IPS DF 19.7 (cell line): Measurements from ENCODE around the gene SART1.
"Not testable (repeated sequence)": the region's sequence is repeated elsewhere in the genome, so short reads cannot be mapped to it uniquely, and the experiment has no call there.

ENCODE experiments used
- DNase-seq: peaks from one replicate; pipeline ENCODE4 v3.0.0-alpha.2; 2013; ENCODE audit warnings: low read depth, low spot score

Gene SART1

DNA sequence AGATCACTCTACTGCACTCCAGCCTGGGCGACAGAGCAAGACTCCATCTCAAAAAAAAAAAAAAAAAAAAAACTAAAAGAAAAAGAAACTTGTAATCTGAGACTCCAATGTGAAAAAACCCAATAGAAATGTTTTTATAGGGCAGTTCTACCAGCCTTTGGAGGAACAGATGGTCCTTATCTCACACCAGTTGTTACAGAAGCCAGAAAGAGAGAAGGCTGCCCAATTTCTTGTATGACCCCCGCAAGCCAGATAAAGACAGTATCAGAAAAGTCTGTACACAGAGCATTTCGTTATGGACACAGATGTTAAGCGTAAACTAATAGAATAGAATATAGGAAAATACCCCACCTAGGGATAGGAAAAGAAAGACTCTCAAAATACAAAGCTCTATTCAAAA, 27.5 kb upstream of the SART1 start:
- no peak for DNase-seq

DNA sequence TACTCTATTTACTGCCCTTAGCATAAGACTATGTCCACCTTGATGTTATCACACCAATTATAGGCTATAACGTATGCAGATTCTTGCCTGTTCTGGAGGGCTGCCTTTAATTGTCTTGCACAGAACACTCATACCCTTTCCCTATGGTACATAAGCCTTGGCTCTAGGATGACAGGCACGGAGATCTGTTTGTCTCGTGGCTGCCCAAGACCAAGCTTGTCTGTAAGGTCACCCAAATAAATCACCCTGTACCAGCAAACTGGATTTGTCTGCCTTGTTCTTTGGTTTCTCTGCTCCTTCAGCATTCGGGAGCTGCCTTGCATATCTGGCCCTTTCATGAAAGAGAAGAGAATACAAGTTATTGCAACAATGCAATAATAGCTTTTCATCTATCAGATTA, 23.8 kb upstream of the SART1 start:
- no peak for DNase-seq

DNA sequence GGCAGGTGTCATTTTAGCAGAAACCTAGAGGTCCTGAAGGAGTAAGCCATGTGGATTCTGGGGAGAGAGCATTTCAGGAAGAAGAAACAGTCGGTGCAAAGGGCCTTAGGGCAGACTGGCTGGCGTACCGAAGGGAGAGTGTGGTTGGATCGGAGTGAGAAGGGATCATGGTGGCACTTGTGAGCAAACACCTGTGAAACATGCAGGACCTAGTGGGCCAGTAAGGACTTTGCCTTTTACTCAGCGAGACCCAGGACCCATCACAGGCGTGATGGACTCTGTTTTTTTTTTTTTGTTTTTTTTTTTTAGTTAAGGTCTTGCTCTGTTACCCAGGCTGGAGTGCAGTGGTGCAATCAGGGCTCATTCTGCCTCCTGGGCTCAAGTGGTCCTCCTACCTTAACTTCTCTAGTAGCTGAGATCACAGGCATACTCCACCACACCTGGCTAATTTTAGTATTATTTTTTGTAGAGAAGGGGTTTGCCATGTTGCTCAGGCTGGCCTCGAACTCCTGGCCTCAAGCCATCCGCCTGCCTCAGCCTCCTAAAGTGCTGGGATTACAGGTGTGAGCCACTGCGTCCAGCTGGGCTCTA, 19.7 kb upstream of the SART1 start:
- DNase-seq: no peak

DNA sequence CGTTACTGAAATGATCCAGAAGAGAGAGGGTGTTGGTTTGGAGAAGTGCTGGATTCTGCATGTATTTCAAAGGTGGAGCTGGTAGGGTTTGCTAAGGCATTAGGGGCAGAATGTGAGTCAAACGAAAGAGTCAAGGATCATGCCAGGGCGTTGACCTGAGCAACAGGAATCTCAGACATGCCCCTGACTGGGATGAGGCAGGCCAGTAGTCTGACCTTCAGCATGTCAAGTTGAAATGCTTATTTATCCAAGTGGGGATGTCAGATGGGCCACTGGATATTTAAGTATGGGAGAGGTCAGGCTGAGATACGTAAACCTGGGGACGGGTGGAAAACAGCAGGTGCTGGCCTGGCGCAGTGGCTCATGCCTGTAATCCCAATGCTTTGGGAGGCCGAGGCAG, 19.0 kb upstream of the SART1 start:
- DNase-seq: no peak

DNA sequence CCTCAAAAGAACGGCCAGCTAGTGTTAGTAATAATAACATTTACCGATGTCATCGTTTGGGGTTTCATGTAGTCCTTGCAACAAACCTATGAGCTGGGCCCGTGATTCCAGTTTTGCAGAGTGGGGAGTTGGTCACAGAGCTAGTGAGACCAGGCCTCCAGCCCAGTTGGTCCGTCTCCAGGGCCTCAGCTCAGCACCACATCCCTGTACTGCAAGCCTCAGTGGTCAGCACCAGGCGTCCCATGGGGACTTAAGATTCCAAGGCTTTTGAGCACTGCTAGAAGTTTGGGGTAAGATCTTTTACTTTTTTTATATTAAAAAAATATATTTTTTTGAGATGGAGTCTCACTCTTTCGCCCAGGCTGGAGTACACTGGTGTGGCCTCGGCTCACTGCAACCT, 17.3 kb upstream of the SART1 start:
- DNase-seq: no peak

DNA sequence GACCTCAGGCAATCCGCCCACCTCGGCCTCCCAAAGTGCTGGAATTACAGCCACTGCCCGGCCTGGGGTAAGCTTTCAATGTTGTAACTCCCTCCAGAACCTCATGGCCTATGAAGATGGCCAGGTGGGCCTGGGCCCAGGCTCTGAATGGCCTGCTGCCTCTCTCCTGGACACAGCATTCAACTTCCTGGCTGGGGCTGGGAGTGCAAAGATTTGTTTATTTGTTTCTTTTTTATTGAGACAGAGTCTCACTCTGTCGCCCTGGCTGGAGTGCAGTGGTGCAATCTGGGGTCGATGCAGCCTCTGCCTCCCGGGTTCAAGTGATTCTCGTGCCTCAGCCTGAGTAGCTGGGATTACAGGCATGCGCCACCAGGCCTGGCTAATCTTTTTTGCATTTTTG, 16.8 kb upstream of the SART1 start:
- no peak for DNase-seq

DNA sequence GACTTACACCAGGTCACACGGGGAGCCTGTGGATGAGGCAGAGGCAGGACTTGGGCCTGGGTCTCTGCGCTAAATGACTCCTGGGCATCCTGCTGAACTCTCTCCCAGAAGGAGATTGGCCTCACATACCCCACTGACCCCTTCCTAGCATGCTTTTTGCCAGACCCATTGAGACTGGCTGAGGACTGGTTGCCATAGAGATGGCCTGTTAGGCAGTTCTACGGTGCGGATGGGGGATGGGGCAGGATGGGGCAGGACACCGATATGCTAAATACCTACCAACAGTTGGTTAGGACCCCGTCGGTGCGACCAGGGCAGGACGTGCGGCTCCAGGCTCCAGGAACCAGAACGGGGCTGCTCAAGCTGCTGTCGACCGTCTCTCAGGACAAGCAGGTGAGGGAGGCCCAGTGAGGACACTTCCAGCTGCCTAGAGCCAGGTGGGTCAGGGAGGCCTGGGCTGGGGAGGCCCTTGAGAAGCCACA, 16.1 kb upstream of the SART1 start, which contains the start of gene TSGA10IP:
TSS of gene TSGA10IP (plus strand) at position 51 of the 482 bp plus-strand sequence. CDS start at position 247, 196 bp downstream.
- peak; percentile 63 for DNase-seq

DNA sequence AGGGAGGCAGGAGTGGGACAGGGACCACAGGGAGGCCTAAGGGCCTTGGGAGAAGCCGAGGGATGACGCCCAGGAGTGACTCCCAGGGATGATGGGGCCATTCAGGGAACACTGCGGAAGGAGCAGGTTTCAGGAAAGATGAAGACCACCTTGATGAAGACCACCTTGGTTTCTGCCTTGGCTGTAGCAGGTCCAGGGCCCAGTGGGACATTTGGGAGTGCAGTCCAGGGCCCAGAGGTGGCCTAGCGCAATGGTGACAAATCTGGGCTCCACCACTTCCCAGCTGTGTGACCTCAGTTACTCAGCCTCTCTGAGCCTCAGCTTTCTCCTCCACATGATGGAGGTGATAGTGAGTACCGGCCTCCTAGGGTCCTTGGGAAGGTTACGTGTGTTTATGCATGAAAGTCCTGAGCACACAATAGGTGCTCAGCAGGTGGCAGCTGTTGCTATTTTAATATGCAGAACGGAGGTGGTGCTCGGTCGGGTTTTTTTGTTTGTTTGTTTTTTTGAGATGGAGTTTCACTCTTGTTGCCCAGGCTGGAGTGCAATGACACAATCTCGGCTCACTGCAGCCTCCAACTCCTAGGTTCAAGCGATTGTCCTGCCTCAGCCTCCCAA, 15.5 kb upstream of the SART1 start:
- DNase-seq: no peak

DNA sequence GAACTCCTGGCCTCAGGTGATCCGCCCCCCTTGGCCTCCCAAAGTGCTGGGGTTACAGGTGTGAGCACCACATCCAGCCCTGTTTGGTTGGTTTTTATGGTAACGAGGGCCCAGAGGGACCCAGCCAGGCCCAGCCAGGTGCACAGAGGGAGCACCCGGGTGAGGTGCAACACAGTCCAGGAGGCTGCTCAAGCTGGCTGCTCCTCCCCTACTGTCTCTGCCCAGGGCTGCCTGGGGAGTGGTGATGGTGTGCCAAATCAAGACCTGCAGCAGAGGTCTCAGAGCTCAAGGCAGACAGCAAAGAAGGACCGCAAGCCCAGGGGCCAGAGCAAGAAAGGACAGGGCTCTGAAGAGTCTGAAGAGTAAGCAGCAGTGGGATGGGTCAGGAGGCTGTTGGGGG, 14.9 kb upstream of the SART1 start:
- no peak for DNase-seq

DNA sequence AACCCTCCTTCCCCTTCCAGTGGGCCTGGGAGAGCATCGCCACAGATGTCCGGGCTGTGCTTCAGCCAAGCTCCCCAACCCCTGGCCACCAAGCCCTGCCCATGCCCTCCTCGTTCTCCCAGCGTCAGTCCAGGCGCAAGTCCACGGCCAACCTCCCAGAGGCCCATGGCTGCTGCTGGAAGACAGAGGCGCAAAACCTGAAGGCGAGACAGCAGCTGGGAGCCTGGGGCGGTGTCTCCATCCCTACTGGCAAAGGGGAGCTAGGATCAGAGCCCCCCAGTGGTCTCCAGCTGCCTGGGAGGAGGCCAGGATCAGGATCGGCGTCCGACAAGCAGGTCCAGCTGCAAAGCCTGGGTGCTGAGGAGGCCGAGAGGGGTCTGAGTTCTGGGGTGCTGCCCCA, 14.4 kb upstream of the SART1 start:
- no peak for DNase-seq

DNA sequence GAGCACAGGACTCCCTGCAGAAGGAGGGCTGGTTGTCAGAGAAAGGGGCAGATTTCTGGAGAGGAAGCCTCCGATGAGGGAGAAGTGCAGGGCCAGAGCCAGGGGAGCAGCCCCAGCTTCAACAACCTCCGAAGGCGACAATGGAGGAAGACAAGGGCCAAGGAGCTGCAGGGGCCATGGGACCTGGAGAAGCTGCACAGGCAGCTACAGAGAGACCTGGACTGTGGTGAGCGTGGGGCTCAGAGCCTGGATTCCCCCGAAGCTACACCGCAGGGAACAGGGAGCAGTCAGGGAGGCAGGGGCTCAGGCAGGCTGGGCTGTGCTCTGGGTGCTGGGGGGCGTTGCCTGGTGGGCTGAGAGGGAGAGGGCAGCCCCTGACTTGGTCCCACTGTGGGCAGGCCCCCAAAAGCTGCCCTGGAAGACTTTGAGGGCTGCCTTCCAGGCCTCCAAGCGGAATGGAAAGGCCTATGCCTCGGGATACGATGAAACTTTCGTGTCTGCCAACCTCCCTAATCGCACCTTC, 13.9 kb upstream of the SART1 start:
- DNase-seq: no peak

DNA sequence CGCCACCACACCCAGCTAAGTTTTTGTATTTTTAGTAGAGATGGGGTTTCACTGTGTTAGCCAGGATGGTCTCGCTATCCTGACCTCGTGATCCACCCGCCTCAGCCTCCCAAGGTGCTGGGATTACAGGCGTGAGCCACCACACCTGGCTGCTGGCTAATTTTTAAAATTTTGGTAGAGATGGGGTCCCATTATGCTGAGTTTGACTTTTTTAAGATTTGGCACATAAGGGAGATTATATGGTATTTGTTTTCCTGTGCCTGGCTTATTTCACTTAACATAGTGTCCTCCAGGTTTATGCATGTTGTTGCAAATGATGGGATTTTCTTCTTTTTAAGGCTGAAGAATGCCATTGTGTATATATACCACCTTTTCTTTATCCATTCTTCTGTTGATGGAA, 10.8 kb upstream of the SART1 start:
- DNase-seq: not testable (repeated sequence)

DNA sequence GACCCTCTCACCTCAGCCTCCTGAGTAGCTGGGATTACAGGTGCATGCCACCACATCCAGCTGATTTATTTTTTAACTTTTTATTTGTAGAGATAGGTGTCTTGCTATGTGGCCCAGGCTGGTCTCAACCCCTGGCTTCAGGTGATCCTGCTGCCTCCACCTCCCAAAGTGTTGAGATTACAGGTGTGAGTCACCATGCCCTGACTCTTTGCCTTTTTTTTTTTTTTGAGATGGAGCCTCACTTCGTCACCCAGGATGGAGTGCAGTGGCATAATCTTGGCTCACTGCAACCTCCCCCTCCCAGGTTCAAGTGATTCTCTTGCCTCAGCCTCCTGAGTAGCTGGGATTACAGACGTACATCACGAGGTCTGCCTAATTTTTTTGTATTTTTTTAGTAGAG, 9.9 kb upstream of the SART1 start:
- DNase-seq: not testable (repeated sequence)

DNA sequence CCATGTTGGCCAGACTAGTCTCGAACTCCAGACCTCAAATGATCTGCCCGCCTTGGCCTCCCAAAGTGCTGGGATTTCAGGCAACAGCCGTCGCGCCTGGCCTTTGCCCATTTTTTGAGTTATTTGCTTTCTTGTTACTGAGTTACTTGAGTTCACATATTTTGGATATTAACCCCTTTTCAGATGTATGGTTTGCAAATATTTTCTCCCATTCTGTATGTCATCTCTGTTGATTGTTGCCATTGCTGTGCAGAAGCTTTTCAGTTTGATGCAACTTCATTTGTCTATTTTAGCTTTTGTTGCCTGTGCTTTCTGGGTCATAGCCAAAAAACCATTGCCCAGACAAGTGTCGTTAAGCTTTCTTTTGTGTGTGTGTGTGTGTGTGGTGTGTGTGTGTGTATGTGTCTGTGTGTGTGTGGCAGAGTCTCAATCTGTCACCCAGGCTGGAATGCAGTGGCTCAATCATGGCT, 9.4 kb upstream of the SART1 start:
- DNase-seq: no peak

DNA sequence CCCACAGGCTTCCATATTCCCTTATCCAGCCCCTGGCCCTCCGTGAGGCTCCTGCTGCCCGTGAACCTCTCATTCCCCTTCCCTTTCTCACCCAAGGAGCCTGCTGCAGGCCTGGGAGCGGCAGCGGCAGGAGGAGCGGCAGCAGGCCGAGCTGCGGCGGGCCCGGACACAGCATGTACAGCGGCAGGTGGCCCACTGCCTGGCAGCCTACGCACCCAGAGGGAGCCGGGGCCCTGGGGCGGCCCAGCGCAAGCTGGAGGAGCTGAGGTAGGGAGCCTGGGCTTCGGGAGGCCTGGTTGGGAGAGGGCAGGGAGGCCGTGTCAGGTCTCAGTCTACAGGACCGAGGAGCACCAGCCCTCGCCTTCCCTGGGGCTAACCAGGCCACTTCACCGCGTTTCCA, 8.1 kb upstream of the SART1 start:
- DNase-seq: no peak

DNA sequence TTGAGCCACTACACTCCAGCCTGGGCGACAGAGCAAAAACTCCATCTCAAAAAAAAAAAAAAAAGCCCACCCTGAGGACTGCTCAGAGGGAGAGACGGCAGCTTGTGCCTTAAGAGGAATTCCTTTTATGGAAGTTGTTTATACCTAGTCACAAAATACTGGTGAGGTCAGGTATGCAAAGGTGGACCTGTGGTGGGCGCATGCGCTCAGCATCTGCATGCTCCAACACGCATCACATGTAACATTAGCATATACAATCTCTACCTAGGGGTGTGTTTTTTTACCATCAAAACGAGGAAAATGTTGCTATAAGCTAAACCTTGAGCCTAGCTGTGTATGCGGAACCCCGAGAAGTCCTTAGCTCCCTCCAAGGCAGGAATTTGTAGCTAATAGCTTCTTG, 6.8 kb upstream of the SART1 start:
- DNase-seq: no peak

DNA sequence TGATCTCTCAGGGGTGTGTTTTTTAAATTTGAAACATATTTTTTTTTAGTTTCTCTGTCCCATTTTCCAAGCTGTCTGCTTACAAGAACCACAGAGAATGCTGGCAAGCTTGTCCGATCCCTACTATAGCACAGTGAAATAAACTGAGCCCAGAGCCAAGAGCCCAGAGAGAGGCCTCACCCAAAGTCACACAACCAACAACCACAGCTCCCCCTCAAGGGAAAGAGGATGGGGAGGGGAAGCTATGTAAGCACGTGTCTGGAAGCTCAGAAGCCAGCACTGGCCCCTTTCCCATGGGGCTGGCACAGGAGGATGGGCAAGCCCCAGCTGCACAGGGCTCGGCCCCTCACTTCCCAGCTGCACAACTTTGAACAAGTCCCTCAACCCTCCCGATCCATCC, 3.2 kb upstream of the SART1 start:
- DNase-seq: no peak

DNA sequence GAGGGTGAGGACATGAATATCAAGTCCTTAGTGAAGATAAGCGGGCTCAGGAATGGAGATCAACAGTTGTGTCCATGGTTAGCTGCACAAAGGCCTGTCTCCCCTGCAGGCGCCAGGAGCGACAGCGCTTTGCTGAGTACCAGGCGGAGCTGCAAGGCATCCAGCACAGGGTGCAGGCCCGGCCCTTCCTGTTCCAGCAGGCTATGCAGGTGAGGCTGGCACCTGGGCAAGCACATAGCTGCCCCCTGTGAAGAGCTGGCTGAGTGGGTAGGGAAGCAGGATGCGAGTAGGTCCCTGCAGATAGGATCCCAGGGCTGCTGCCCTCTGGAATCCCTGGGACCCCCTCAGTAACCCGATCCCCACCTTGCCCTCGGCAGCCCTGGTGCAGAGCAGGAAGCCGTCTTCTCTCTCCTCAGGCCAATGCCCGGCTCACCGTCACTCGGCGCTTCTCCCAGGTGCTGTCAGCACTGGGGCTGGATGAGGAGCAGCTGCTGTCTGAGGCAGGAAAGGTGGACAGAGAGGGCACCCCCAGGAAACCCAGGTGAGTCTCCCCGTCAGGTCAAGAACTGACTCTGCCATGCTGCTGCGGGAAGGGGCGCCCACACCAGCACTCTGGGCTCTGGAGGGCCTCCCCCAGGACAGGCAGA, 2.6 kb upstream of the SART1 start:
- no peak for DNase-seq

DNA sequence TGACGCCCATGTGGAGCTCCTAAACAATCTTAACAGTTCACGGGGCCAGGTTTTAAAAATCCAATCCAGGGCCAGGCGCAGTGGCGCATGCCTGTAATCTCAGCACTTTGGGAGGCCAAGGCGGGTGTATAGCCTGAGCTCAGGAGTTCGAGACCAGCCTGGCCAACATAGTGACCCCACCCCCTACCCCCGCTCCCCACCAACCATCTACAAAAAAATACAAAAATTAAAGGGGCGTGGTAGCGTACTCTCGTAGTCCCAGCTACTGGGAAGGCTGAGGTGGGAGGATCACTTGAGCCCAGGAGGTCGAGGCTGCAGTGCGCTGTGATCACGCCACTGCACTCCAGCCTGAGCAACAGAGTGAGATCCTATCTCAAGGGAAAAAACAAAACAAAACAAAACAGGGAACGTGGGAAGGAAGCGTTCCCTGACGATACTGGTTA, 689 bp upstream of the SART1 start:
- DNase-seq: no peak

DNA sequence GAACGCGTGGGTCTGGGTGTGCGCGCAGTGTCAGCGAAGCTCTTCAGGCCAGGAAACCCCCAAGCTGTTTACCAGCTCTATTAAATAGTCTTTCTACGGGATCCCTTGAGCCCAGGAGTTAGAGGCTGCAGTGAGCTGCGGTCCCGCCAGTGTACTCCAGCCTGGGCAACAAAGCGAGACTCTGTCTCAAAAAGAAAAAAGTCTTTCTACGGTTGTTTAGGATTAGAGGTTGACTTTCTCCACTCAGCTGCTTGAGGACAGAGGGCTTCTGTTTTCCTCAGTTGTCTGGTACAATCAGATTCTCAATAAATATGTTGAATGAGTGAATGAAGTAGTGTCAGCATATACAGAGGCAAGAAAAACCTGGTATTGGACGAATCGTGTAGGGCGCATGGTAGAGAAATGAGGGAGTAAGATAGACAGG, 619 bp downstream of the SART1 start:
- no peak for DNase-seq

DNA sequence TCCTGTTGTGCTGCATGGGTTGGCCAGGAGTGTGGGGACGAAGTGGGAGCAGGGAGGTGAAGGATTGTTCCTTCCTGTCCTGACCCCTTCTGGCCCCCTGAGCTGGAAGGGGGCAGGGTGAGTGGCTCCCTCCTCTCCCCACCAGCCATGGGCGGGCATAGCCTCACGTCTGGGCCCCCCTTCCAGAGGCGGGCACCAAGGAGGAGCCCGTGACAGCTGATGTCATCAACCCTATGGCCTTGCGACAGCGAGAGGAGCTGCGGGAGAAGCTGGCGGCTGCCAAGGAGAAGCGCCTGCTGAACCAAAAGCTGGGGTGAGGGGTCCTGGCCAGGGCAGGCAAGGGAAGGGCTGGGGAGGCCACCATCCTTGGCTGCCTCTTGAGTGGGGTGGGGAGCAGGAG, 3.4 kb downstream of the SART1 start:
- DNase-seq: no peak

DNA sequence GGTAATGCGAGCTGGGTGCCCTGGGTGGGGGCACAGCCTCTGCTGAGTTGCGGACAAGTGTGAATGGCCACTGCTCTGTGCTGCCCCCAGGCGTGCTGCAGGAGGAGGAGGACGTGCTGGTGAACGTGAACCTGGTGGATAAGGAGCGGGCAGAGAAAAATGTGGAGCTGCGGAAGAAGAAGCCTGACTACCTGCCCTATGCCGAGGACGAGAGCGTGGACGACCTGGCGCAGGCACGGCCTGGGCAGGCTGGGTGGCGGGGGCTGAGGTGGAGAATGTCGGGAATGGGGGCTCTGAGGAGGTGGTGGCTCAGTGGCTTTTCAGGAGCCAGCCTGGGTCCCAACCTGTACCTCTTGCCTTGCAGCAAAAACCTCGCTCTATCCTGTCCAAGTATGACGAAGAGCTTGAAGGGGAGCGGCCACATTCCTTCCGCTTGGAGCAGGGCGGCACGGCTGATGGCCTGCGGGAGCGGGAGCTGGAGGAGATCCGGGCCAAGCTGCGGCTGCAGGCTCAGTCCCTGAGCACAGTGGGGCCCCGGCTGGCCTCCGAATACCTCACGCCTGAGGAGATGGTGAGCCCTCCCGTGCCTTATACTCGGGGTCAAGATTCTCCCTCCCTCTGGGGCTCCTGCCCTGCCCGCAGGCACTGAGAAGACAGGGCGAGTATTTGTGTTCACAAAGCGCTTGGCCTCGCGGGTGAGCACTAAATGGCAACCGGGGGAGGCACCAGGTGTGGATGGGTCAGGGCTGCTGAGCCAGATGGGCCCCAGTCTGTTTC, 4.6 kb downstream of the SART1 start:
- DNase-seq: no peak
